ENCODE measurements around the gene GALR3.

GALR3 gene

DNA sequence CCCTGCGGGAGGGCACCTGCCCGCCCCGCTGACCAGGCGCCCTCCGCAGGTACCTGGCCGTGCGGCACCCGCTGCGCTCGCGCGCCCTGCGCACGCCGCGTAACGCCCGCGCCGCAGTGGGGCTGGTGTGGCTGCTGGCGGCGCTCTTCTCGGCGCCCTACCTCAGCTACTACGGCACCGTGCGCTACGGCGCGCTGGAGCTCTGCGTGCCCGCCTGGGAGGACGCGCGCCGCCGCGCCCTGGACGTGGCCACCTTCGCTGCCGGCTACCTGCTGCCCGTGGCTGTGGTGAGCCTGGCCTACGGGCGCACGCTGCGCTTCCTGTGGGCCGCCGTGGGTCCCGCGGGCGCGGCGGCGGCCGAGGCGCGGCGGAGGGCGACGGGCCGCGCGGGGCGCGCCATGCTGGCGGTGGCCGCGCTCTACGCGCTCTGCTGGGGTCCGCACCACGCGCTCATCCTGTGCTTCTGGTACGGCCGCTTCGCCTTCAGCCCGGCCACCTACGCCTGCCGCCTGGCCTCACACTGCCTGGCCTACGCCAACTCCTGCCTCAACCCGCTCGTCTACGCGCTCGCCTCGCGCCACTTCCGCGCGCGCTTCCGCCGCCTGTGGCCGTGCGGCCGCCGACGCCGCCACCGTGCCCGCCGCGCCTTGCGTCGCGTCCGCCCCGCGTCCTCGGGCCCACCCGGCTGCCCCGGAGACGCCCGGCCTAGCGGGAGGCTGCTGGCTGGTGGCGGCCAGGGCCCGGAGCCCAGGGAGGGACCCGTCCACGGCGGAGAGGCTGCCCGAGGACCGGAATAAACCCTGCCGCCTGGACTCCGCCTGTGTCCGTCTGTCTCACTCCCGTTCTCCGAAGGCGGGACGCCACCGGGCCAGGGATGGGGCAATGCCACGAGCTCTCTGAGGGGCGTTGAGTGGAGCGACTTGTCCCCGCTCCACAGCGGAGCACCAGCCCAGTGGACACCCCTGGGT, 1.8 kb downstream of the GALR3 start:
- no peak for FAIRE-seq

DNA sequence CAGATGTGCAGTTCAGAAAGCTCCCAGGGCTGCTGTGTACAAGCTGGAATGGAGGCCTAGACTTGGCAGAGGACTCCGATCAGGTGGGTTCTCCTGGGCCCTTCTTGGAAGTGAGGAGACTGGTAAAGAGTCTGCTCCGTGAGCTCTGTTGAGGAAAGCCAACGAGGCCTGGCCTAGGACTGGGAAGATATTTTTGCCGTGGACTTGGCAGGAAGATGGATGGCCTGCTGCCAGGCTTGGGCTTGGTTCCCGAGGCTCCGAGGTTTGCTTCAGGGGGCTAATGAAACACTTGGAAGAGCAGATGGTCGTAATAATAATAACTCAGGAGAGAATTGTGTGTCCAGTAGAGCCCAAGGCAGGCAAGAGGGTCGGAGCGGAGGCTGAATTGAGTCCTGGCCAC, 3.9 kb downstream of the GALR3 start:
- no peak for FAIRE-seq

DNA sequence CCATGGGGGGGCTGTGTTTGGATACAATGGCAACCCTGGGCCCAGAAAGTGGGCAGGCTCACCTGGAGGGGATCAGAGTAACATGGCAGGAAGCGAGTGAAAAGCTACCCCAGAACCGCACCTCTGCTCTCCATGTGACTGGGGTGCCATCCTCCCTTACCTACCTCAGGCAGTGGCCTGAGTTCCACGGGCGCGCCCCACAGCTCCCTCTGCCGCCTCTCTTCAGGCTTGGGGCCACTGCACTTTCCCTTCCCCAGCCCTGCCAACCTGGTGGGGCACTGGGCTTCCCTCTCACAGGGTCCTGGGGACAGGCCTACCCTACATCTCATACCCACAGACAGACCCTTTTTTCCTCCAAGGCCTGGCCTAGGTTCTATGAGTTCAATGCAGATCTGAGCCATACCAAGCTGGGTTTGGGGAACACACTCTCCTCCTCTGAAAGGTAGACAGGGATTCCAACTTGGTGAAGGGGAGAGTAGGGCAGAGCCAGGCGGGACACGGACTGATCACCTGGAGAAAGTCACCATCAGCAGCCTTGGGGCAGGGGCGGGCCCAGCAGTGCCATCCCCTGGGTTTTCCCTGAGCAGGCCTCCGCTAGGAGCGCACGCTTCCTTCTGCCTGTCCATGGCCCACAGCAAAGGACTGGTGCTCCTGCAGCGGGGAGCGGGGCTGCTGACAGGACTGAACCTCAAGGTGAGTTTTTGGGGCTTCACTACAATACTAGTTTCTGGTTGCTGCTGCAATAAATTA, 7.1 kb downstream of the GALR3 start:
- FAIRE-seq = no peak

DNA sequence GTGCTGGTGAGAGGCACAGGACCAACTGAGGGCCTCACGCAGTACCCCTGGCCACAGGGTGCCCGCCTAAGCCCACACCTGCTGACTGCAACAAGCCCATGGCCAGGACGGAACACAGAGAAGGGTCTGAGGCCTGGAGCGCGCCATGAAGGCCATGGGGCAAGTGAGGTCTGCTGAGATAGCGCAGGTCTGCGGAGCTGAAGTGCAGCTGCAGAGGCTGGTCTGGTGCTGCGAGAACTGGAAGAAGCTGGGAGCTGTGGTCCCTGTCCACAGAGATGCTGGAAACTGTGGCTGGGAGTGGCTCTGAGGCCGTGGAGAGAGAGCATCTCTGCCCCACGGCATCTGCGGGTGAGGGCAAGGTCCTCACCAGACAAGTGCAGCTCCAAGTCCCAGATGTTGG, 8.3 kb downstream of the GALR3 start:
- FAIRE-seq = no peak

DNA sequence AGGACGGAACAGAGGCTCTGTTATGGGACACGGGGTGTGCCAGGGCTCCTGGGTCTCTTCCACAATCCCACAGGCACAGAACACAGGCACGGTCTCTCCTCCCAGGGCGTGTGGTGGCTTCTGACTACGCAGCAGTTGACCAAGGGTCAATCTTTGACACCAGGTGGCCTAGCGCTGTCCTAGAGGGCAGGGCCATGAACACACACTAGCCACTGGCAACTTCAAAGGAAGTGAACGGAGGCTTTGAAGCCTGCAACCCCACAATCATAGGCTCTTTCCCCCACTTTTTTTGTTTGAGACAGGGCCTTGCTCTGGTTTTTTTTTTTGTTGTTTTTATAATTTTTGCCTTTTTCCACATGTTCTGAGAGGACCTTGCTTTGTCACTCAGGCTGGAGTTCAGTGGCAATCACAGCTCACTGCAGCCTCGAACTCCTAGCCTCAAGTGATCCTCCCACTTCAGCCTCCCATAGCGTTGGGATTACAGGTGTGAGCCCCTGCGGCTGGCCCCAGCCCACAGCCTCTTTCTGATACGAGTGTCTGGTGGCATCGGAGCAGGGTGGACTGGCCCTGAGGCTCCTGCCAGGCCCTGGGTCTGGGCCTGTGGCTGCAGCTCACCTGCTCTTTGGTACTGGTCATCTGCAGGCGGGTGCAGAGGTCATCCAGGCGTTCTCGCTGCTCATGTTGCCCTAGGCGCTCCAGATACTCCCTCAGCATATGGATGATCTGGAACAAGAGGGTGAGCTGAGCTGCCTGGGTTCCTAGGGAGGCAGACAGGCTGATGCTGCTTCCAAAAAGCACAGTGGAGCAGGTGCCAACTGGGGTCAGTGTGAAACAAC, 9.1 kb downstream of the GALR3 start:
- no peak for FAIRE-seq

DNA sequence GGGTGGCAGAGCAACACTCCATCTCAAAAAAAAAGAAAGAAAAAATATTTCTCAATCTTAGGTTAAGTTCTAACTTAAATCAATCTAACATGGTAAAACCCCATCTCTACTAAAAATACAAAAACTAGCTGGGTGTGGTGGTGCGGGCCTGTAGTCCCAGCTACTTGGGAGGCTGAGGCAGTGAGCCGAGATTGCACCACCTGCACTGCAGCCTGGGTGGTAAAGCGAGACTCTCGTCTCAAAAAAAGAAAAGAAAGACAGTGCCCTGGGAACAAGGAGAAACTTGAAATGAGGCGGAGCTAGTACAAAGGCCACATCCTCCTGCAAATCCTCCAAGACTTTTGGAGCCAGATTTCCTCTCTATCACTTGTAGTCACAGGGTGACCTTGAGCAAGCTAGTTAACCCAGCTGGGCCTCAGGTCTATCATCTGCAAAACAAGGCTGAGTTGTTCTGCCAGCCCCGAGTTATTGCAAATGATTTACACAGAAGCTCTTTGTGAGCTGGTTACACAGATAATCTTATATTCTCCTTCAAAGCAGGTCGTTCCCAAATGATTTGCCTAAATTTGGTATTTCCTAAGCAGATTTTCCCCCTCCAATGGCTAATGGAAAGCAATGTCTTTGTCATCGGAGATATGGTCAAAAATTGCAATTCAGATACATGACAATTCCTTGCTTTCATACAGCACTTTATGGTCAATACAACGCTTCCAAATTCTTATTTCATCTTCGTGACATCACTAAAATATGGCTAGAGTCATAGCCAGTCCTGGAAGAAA, 19.0 kb downstream of the GALR3 start:
- no peak for FAIRE-seq

DNA sequence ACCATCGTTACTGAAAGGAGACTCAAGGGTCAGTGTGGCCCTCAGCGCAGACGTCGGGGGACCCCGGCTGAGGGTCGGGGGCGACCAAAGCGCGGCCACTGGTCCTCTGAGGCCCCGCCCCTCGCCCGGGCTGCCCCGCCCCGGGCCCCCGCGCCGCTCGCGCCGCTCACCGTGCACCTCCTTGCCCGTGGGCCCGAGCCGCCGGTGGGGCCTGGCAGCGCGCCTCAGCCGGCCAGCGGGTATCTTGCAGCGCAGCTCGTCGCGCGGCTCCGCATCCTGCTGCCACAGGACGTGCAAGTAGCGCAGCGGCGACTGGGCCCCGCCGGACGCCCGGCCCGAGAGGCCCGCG, 20.5 kb downstream of the GALR3 start:
- no peak for FAIRE-seq

DNA sequence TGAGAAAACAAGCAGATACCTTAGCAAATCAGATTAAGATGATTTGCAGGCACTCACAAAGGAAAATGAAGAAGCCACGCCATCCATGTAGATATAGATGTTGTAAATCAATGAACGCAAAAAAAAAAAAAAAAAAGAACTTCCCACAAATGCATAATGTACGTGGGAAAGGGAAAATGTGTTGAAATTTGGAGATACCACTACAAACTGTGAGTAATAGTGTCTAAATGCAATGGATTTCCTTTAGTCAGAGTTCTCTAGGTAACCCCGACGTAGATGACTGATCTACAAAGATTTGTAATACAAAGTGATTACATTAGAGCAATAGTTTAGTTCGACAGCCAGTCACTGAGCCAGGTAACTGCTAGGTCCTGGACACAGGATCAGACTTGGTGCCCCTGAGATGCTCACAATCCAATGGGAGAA, 21.7 kb downstream of the GALR3 start:
- FAIRE-seq = no peak

DNA sequence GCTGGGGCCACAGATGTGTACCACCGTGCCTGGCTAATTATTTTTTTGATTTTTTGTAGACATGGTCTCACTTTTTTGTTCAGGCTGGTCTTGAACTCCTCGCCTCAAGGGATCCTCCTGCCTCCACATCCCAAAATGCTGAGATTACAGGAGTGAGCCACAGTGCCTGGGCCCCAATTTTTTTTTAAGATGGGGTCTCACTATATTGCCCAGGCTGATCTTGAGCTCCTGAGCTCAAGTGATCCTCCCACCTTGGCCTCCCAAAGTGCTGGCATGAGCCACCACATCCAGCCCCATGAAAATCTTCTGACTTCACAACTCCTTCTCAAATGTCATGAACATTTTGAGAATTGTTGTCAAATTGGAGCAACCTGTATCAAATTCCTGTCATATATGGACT, 23.3 kb downstream of the GALR3 start:
- no peak for FAIRE-seq

DNA sequence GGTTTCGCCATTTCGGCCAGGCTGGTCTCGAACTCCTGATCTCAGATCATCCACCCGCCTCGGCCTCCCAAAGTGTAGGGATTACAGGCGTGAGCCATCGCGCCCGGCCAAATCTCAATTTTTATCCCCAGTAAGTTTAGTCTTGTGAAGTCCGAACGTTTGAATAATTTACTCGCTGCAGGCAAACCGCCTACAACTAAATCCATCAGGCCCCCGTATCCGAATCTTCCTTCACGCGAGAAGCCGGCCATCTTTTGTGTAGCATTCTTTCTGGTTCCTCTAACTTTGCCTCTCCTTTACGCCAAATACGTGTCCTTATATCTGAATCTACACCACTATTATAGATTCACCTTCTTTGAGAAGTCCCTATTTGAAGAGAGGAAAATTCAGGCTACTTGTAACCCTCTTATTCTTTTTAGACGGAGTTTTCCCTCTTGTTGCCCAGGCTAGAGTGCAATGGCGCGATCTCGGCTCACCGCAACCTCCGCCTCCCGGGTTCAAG, 25.5 kb downstream of the GALR3 start:
- FAIRE-seq = no peak

DNA sequence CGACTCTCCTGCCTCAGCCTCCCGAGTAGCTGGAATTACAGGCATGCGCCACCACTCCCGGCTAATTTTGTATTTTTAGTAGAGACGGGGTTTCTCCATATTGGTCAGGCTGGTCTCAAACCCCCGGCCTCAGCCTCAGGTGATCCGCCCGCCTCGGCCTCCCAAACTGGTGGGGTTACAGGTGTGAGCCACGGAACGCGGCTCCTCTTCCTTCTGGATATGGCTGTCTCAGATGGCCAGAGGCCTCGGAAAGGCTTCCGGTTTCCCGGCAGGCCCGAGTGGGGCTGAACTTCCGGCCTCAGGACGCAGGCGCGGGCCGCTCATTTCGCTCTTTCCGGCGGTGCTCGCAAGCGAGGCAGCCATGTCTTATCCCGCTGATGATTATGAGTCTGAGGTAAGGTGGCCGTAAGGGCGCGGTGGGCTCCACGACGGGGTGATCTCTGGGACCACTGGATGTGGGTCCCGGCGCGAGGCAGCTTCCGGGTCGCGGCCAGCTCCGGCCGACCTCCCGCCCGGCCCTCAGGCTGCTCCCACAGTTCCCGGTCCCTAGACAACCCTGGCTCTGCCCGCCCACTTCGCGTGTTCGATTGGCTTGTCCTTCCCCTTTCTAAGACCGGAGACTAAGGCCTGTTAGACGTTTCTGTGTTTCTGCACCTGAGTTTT, 26.0 kb downstream of the GALR3 start, which contains the start of gene EIF3L:
EIF3L (plus strand) TSS at position 331 of the 663 bp plus-strand sequence; CDS start at position 362, 31 bp downstream.
- peak; percentile 37 for FAIRE-seq

DNA sequence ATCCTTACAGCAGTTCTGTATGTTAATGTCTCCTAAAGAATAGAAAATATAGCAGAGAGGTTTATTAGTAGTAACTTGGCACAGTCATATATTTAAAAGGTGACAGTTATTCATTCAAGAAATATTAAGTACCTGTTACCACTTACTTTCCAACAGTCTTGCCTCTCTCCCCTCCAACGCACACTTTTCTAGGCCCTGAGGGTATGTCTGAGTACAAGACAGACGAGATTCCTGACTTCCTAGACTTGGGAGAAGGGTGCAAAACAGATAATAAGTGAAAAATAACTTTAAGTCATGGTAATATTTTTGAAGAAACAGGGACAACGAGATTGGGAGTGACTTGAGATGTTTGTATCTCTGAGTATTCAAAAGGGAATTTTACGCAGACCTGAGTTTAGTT, 27.6 kb downstream of the GALR3 start:
- FAIRE-seq = no peak

DNA sequence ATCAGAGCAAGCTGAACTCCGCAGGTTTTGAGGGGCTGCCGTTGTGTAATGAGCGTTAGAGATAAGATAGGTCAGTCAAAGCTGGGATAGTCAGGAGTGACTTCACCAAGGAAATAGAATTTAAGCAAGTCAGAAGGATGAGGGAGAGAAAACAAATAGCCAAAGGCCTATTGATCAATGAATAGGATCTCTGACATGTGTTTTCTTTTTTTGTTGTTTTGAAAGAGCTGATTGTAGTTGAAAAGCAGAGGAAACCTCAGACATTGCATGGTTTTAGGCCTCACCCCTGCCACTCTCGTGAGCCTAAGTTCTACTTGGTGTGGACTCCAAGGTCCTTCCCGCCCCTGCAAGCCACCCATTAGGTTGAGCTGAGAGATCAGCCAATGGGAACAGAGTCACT, 29.2 kb downstream of the GALR3 start:
- no peak for FAIRE-seq

DNA sequence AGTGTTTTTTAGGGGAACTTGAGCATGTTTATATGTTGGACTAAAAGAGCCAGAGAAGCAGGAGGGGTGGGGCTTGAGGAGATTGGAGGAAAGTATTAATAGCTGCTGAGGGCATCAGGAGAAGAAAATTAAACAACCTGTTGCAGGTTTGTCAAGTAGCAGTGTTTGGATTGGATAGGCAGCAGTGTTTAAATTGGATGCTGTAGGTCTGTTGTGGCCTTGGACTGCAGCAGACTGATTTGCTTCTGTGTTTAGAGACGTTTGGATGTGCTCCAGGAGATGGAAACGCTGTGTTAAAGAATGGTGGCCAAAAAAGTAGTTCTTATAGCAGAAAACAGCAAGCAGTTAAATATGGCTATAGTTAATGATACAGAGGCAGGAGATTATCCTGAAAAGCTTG, 31.8 kb downstream of the GALR3 start:
- FAIRE-seq = no peak

DNA sequence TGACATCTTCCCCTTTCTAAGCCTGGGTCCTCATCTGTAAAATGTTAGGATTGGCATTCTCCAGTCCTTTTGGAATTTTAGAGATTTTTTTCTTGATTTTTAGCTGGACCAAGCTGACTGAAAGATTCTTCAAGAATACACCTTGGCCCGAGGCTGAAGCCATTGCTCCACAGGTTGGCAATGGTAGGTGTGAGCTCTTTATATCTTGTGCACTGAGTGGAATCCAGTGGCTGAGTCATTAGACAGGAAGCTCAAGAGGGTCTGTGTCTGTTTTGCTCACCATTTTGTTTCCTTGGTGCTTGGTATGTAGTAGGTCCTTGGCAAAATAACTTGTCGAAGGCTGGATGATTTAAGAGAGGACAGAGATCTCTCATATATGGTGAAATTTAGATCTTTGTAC, 32.3 kb downstream of the GALR3 start:
- no peak for FAIRE-seq

DNA sequence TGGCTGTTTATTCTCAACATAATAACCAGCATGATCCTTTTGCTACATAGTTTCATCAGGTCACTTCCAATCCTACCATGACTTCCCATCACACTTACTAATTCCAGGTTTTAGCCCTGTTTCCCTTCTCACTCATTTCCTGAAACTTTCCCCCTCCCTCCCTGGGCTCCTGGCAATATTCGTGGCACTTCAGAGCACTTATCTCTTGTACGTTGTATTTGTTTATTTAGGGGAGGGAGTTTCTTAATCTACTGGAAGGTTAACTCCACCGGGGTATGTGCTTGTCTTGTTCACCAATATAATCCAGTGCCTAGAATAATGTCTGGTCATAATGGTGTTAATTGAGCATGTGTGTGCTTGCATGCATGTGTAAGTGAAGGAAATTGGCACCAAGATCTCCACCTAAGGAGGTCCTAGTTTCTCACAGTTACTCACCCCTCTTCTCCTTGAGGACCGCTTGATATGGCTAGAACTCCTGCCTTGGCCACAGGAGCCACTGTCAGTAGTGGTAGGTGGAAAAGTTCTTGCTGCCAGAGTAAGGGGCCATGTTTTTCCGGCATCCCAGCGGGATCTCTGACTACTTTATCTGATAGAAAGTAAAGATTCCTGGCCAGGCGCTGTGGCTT, 37.7 kb downstream of the GALR3 start:
- no peak for FAIRE-seq

DNA sequence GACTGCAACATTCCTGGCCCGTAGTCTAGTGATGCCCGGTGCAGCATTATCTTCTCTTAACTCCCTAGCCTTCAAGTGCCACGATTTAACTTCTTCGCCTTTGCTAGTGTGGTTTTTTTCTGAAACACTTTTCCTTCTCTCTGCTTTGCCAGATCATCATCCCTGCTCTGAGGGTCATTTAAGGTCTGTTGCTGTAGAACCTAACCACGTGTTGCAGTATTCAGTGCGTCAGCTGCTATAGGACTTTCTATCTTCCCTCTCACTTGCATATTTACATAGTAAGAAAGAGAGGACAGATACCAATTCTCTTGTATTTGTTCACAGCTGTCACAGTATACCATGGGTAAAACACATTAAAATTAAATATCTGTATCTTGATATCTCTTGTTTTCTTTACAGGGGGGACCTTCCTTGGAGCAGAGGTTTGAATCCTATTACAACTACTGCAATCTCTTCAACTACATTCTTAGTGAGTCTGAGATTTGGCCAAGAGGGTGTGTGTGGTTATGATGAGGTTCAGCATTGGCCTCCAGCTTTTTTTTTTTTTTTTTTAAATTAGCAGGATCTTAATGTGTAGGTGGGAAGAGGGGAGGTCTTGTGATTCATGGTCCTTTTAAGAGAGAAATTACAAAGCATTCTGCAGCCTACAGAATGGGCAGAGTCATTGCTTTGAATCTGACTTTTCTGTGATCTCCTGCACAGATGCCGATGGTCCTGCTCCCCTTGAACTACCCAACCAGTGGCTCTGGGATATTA, 39.6 kb downstream of the GALR3 start:
- FAIRE-seq = no peak

DNA sequence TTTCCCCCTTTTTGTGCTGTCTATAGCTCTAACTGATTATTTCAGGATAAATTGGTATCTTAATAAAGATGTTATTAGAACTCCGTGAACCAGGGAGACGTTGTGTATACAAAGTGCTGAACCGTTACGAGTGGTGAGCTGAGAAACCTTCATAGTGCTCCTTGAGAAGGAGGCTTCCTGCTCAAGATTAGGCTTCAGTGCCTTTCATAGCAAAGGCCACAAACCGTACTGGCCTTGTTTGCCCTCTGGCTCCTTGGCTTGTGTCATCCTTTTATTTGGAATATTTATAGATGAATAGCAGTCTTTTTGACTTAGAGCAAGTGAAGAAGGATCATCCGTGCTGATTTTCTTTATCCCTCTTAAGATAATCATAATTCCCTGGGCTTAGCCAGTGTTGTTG, 42.3 kb downstream of the GALR3 start:
- no peak for FAIRE-seq

DNA sequence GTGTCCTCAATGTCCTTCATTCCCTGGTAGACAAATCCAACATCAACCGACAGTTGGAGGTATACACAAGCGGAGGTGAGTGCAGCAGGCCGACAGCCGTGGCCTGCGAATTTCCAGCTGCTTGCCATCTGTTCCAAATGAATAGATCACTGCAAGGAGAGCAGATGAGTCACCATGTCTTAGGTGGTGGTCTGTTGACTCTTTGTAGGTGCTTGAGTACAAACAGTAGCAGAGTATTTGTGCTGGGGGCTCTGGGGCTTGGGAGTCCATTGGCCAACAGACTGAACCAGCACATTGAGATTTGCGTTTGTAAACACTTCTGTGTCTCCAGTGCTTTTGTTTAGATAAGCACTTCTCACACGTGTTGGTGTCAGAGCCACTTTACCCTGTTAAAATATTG, 47.1 kb downstream of the GALR3 start:
- no peak for FAIRE-seq
